OCI-LY1 (cell line): ENCODE data around the gene TNFAIP6.

Experiments used
- H2AFZ ChIP-seq: fragments of 200-600 bp; sonication (generic), shearing (Covaris generic); 2 replicates; pipeline ENCODE4 v1.6.0; 2014; ENCODE audit warnings: antibody characterized with exemption, mild to moderate bottlenecking, low read length
- H3F3A ChIP-seq: fragments of 200-600 bp; sonication (generic), shearing (Covaris generic); 2 replicates; pipeline ENCODE4 v1.6.0; 2014; ENCODE audit warnings: mild to moderate bottlenecking, antibody characterized with exemption, low read length, moderate library complexity; ENCODE audit not compliant: insufficient read depth
- H3K27ac ChIP-seq: fragments of 200-600 bp; sonication (generic); 2 replicates; pipeline ENCODE4 v1.5.1; 2014; ENCODE audit warnings: low read length, mixed run types, mild to moderate bottlenecking, low read depth; ENCODE audit not compliant: poor library complexity, severe bottlenecking
- H3K27me3 ChIP-seq: fragments of 200-600 bp; sonication (generic); 2 replicates; pipeline ENCODE4 v1.6.0; 2014; ENCODE audit warnings: antibody characterized with exemption, mild to moderate bottlenecking, low read length, moderate library complexity; ENCODE audit not compliant: insufficient read depth
- H3K36me3 ChIP-seq: fragments of 200-600 bp; sonication (generic); 2 replicates; pipeline ENCODE4 v1.6.1; 2014; ENCODE audit warnings: mild to moderate bottlenecking, antibody characterized with exemption, low read length, moderate library complexity, mixed read lengths; ENCODE audit not compliant: insufficient read depth
- H3K4me1 ChIP-seq: fragments of 200-600 bp; sonication (generic); 2 replicates; pipeline ENCODE4 v1.5.1; 2014; ENCODE audit warnings: mild to moderate bottlenecking, low read length, moderate library complexity; ENCODE audit not compliant: insufficient read depth, severe bottlenecking
- H3K4me2 ChIP-seq: fragments of 200-600 bp; sonication (generic), shearing (Covaris generic); 2 replicates; pipeline ENCODE4 v1.6.1; 2014; ENCODE audit warnings: low read length
- H3K4me3 ChIP-seq: fragments of 200-600 bp; sonication (generic); 2 replicates; pipeline ENCODE4 v1.5.1; 2014; ENCODE audit warnings: low read length, low read depth, mild to moderate bottlenecking, mixed read lengths; ENCODE audit not compliant: poor library complexity, severe bottlenecking
- H3K79me2 ChIP-seq: fragments of 200-600 bp; shearing (Covaris generic); 2 replicates; pipeline ENCODE4 v1.6.1; 2016; ENCODE audit warnings: mixed run types, low read length, mixed read lengths; ENCODE audit not compliant: insufficient read depth
- H3K9ac ChIP-seq: fragments of 200-600 bp; sonication (generic), shearing (Covaris generic); 2 replicates; pipeline ENCODE4 v1.6.1; 2014; ENCODE audit warnings: mild to moderate bottlenecking, low read length, mixed read lengths
- H3K9me2 ChIP-seq: fragments of 200-600 bp; sonication (generic), shearing (Covaris generic); 2 replicates; pipeline ENCODE4 v1.6.1; 2014; ENCODE audit warnings: low read depth, mild to moderate bottlenecking, low read length, mixed read lengths
- H3K9me3 ChIP-seq: fragments of 200-600 bp; shearing (Covaris generic); 2 replicates; pipeline ENCODE4 v1.6.1; 2014; ENCODE audit warnings: low read length, mixed read lengths
- H4K20me1 ChIP-seq: fragments of 200-600 bp; sonication (generic), shearing (Covaris generic); 2 replicates; pipeline ENCODE4 v1.6.0; 2016; ENCODE audit warnings: mild to moderate bottlenecking, low read length; ENCODE audit not compliant: insufficient read depth
- CTCF ChIP-seq: fragments of 200-600 bp; sonication (generic), shearing (Covaris generic); IDR thresholded peaks from 2 replicates; pipeline ENCODE4 v1.5.1; 2017; ENCODE audit warnings: mild to moderate bottlenecking, antibody characterized with exemption, low read length, moderate library complexity, mixed read lengths
- EZH2 ChIP-seq: fragments of 200-600 bp; sonication (generic), shearing (Covaris generic); IDR thresholded peaks from 2 replicates; pipeline ENCODE4 v1.8.0; 2017; ENCODE audit warnings: borderline replicate concordance, mixed run types, mild to moderate bottlenecking, antibody characterized with exemption, low read length, moderate library complexity, mixed read lengths

The TNFAIP6 gene

GRCh38 chr2:151333083-151333482 is 24.3 kb upstream of the TNFAIP6 start:
- no peak overlapping the region for H3K9ac ChIP-seq
- H3K4me2 ChIP-seq: no peak overlapping the region
- no peak overlapping the region for H2AFZ ChIP-seq
- no peak overlapping the region for H3K4me3 ChIP-seq
- no peaks in the 10 kb centered on the region for H3F3A ChIP-seq
- H3K36me3 ChIP-seq: no peaks in the 10 kb centered on the region
- H3K79me2 ChIP-seq: no peaks in the 10 kb centered on the region
- no peaks in the 10 kb centered on the region for H3K27me3 ChIP-seq
- no peaks in the 10 kb centered on the region for H3K9me2 ChIP-seq
- TF ChIP-seq CTCF: no peak
- no peak for TF ChIP-seq EZH2
- H3K27ac ChIP-seq: no peak overlapping the region
- H3K4me1 ChIP-seq: no peaks in the 10 kb centered on the region
- H4K20me1 ChIP-seq: no peaks in the 10 kb centered on the region
- no peaks in the 10 kb centered on the region for H3K9me3 ChIP-seq

GRCh38 chr2:151334082-151334815 is 23.1 kb upstream of the TNFAIP6 start:
- Histone ChIP-seq H3K9ac (no peak overlapping the region), H3K27me3 (no peaks in the 10 kb centered on the region), H2AFZ (no peak overlapping the region)

GRCh38 chr2:151336863-151337371 is 20.5 kb upstream of the TNFAIP6 start:
- Histone ChIP-seq H3K4me1 (no peaks in the 10 kb centered on the region), H3K4me3 (no peak overlapping the region), H3K79me2 (no peaks in the 10 kb centered on the region), H3K27me3 (no peaks in the 10 kb centered on the region), H3K4me2 (no peak overlapping the region), H3K9ac (no peak overlapping the region), H3K27ac (no peak overlapping the region), H2AFZ (no peak overlapping the region), H3K9me3 (no peaks in the 10 kb centered on the region), H3F3A (no peaks in the 10 kb centered on the region), H3K9me2 (no peaks in the 10 kb centered on the region), H3K36me3 (no peaks in the 10 kb centered on the region), H4K20me1 (no peaks in the 10 kb centered on the region)
- TF ChIP-seq EZH2 (no peak), CTCF (no peak)

More at GRCh38 chr2:151334082-151334815, 23.1 kb upstream of the TNFAIP6 start:
- Histone ChIP-seq H3F3A (no peaks in the 10 kb centered on the region), H3K4me1 (no peaks in the 10 kb centered on the region), H3K4me3 (no peak overlapping the region), H4K20me1 (no peaks in the 10 kb centered on the region), H3K9me3 (no peaks in the 10 kb centered on the region), H3K36me3 (no peaks in the 10 kb centered on the region), H3K27ac (no peak overlapping the region), H3K4me2 (no peak overlapping the region), H3K9me2 (no peaks in the 10 kb centered on the region), H3K79me2 (no peaks in the 10 kb centered on the region)
- TF ChIP-seq EZH2 (no peak), CTCF (no peak)
